Measurements from ENCODE around the gene OXNAD1. TPM values are rescaled to one million over a fixed set of nuclear protein-coding genes. Genes with fewer than 3 reads are reported as not detected.

OXNAD1 gene
- total RNA-seq, 2 experiments from 2014 or later: 76.8 to 77.1 TPM

- peaks cover 74% of the 10 kb centered on the region for H3K36me3 Mint-ChIP-seq
- POLR2A ChIA-PET: no interaction called here
- no peak overlapping the region for H3K4me3 Mint-ChIP-seq
- no peaks in the 10 kb centered on the region for H3K27me3 Mint-ChIP-seq
- ATAC-seq (ENCODE audit: low read depth): no peak
- peak overlapping the region; percentile 67 for H3K27ac Mint-ChIP-seq
- no peak for DNase-seq
- peaks cover 4% of the 10 kb centered on the region for H3K9me3 Mint-ChIP-seq
- H3K4me1 Mint-ChIP-seq: peaks cover 15% of the 10 kb centered on the region
Measured at GRCh38 chr3:16331319-16331883, 66.4 kb downstream of the OXNAD1 start.

GRCh38 chr3:16332904-16333426 is 68.0 kb downstream of the OXNAD1 start:
- peaks cover 4% of the 10 kb centered on the region for H3K9me3 Mint-ChIP-seq
- H3K27me3 Mint-ChIP-seq: no peaks in the 10 kb centered on the region
- POLR2A ChIA-PET: interaction anchor here (1.2 kb wide), 1 partner anchor 44 kb away, joined by 3 read pairs; no protein-coding TSS in a partner anchor
- peaks cover 72% of the 10 kb centered on the region for H3K36me3 Mint-ChIP-seq
- H3K4me1 Mint-ChIP-seq: peaks cover 21% of the 10 kb centered on the region
- no peak for DNase-seq
- peak overlapping the region; percentile 47 for H3K27ac Mint-ChIP-seq
- no peak overlapping the region for H3K4me3 Mint-ChIP-seq
- ATAC-seq (ENCODE audit: low read depth): no peak

GRCh38 chr3:16334909-16335308 is 69.9 kb downstream of the OXNAD1 start:
- Mint-ChIP-seq H3K36me3 (peaks cover 67% of the 10 kb centered on the region), H3K27me3 (no peaks in the 10 kb centered on the region)

GRCh38 chr3:16335333-16335732 is 70.3 kb downstream of the OXNAD1 start:
- no peak for DNase-seq

More at GRCh38 chr3:16334909-16335308, 69.9 kb downstream of the OXNAD1 start:
- ATAC-seq (ENCODE audit: low read depth) (no peak), DNase-seq (no peak)
- H3K4me1 Mint-ChIP-seq: peaks cover 39% of the 10 kb centered on the region
- POLR2A ChIA-PET: interaction anchor here (0.7 to 1.0 kb wide), 3 partner anchors 30 to 245 kb away, joined by 3 to 4 read pairs (median 3); no protein-coding TSS in a partner anchor
- H3K9me3 Mint-ChIP-seq: peaks cover 4% of the 10 kb centered on the region
- no peak overlapping the region for H3K4me3 Mint-ChIP-seq
- H3K27ac Mint-ChIP-seq: peak overlapping the region; percentile 80

DNA sequence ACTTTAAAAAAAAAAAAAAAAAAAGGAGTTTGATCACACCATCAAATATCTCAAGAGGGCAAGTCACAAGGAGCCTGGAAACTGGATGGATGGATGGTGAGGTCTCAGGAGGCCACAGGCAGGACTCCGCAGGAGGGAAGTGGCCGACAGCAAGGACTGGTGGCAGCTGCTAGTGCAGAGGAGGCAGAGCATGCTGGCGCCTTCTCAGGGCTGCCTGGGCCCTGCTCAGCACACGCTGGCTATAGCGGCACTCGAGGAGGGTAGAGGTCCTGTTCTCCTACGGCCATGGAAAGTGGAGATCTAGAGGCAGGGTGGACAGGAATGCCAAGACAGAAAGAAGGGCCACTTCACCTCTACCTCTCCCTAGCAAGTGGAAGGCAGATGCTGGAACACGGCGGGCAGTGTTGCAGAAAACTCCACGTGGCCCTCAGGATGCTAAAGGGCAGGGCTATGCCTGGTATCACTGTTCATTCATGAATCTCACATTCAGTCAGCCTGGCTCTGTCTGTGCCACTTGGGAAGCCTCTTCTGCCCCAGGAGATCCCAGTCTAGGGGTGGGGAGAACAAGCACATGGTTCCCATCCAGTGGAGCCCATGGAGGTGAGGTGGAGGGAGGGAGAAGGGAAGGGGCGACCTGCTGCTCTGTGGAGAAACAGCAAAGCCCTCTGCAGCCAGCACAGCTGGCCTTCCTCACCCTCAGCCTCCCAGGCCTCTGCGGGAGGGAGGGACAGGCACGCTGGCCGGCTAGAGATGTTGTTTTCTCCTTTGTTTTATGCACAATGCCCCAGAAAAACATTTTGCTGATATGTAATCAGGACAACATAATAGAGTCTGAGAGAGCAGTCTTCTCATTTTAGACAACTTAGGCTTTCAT is 71.0 kb downstream of the OXNAD1 start:
- ATAC-seq (ENCODE audit: low read depth) (no peak), DNase-seq (no peak)
- Mint-ChIP-seq H3K4me1 (peaks cover 45% of the 10 kb centered on the region), H3K27ac (peak overlapping the region; percentile 80), H3K4me3 (no peak overlapping the region), H3K9me3 (peaks cover 4% of the 10 kb centered on the region), H3K36me3 (peaks cover 64% of the 10 kb centered on the region), H3K27me3 (no peaks in the 10 kb centered on the region)
- POLR2A ChIA-PET: interaction anchor here (0.6 to 2.0 kb wide), 6 partner anchors 26 to 1685 kb away, joined by 3 to 4 read pairs (median 3); no protein-coding TSS in a partner anchor

More at GRCh38 chr3:16335333-16335732, 70.3 kb downstream of the OXNAD1 start:
- no peak overlapping the region for H3K4me3 Mint-ChIP-seq
- H3K27ac Mint-ChIP-seq: peak overlapping the region; percentile 80
- no peak for ATAC-seq (ENCODE audit: low read depth)
- H3K9me3 Mint-ChIP-seq: peaks cover 4% of the 10 kb centered on the region
- POLR2A ChIA-PET: interaction anchor here (0.7 to 1.0 kb wide), 3 partner anchors 31 to 246 kb away, joined by 3 to 4 read pairs (median 3); no protein-coding TSS in a partner anchor
- H3K36me3 Mint-ChIP-seq: peaks cover 67% of the 10 kb centered on the region
- no peaks in the 10 kb centered on the region for H3K27me3 Mint-ChIP-seq
- H3K4me1 Mint-ChIP-seq: peaks cover 42% of the 10 kb centered on the region

DNA sequence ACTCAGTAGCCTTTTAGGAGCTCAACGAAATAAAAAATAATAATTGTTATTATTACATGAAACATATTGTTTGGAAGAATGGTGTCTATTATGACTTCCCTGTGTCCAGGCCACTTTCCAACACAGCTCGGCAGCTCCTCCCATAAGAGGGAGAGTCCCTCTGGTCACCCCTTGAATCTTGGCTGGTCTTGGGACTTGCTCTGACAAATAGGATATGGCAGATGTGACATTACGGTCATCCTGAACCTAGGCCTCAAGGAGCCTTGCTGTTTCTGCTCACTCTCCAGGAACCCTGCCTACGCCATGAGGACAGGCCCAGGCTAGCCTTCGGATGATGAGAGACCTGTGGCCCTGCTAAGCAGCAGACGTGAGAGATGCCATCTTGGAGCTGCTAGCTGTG is 71.8 kb downstream of the OXNAD1 start:
- POLR2A ChIA-PET: interaction anchor here (0.6 to 2.0 kb wide), 6 partner anchors 26 to 1686 kb away, joined by 3 to 5 read pairs (median 4); no protein-coding TSS in a partner anchor
- H3K36me3 Mint-ChIP-seq: peaks cover 56% of the 10 kb centered on the region
- peak overlapping the region; percentile 92 for H3K27ac Mint-ChIP-seq
- H3K9me3 Mint-ChIP-seq: no peaks in the 10 kb centered on the region
- no peak overlapping the region for H3K4me3 Mint-ChIP-seq
- H3K27me3 Mint-ChIP-seq: no peaks in the 10 kb centered on the region
- ATAC-seq (ENCODE audit: low read depth) (no peak), DNase-seq (no peak)
- peaks cover 45% of the 10 kb centered on the region for H3K4me1 Mint-ChIP-seq

GRCh38 chr3:16337856-16338540 is 73.0 kb downstream of the OXNAD1 start:
- peak overlapping the region; percentile 92 for H3K27ac Mint-ChIP-seq
- DNase-seq (peak; percentile 69), ATAC-seq (ENCODE audit: low read depth) (peak; percentile 89)
- POLR2A ChIA-PET: interaction anchor here (0.7 to 2.0 kb wide), 16 partner anchors 13 to 174 kb away, joined by 3 to 6 read pairs (median 4); partner anchors contain the start of genes DPH3 and OXNAD1
- peaks cover 41% of the 10 kb centered on the region for H3K4me1 Mint-ChIP-seq
- H3K4me3 Mint-ChIP-seq: peak overlapping the region; percentile 73
- H3K36me3 Mint-ChIP-seq: peaks cover 45% of the 10 kb centered on the region
- no peaks in the 10 kb centered on the region for H3K9me3 Mint-ChIP-seq
- no peaks in the 10 kb centered on the region for H3K27me3 Mint-ChIP-seq

DNA sequence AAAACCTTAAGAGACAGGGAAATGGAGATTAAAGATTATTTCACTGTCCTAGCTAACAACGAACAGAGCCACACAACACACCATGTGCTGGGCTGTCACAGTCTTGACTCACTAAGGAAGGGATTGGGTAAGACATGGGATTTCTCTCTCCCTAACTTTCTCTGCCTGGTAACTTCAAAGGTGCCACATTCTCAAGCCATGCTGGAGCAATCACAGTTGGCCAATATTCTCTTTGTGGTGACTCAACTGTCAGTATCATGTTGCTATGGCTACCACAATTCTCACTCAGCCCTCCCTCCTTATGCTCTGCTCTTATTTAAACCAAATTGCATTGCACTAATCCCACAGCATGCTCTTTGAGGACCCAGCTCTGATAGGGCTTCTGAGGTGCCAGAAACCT is 74.0 kb downstream of the OXNAD1 start:
- Mint-ChIP-seq H3K36me3 (peaks cover 51% of the 10 kb centered on the region), H3K27me3 (no peaks in the 10 kb centered on the region), H3K4me1 (peaks cover 49% of the 10 kb centered on the region), H3K27ac (peak overlapping the region; percentile 92), H3K9me3 (no peaks in the 10 kb centered on the region), H3K4me3 (no peak overlapping the region)
- DNase-seq (no peak), ATAC-seq (ENCODE audit: low read depth) (peak; percentile 16)
- POLR2A ChIA-PET: interaction anchor here (0.6 to 1.6 kb wide), 11 partner anchors 14 to 173 kb away, joined by 3 to 6 read pairs (median 4); partner anchors contain the start of genes DPH3 and OXNAD1

- Mint-ChIP-seq H3K4me3 (no peak overlapping the region), H3K36me3 (peaks cover 62% of the 10 kb centered on the region), H3K9me3 (no peaks in the 10 kb centered on the region), H3K4me1 (peaks cover 45% of the 10 kb centered on the region), H3K27ac (peak overlapping the region; percentile 63), H3K27me3 (no peaks in the 10 kb centered on the region)
- no peak for ATAC-seq (ENCODE audit: low read depth)
- POLR2A ChIA-PET: no interaction called here
- DNase-seq: no peak
Measured at GRCh38 chr3:16343101-16343500, 78.1 kb downstream of the OXNAD1 start.

DNA sequence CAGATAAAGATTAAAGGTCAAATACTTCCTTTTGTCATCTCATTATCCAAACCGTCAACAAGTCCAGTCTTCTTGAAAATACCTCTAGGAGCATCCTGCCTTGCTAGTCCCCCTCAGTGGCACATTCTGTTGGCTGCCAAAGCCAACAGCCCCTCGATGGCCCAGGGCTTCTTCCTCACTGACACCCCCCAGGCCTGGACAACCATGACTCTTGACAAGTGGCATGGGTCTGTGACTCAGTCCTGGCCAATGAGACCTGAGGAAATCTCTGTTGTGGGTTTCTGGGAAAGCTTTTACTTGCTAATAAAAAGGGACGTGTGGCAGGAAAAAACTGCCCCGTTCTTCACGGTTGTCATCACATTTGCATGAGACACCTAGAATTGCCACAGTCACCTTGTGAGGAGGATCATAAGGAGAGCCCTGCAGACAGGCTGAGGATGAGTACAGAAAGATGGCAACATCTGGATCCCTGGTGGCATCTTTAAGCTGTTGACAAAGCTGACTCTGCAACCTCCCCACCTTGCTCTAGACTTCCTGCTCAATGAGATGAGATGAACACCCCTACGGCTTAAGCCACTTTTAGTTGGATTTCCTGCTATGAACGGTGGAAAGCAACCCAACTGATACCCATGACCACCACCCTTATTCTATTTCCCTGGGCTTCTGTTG is 81.5 kb downstream of the OXNAD1 start:
- H3K27ac Mint-ChIP-seq: peak overlapping the region; percentile 53
- H3K9me3 Mint-ChIP-seq: no peaks in the 10 kb centered on the region
- no peaks in the 10 kb centered on the region for H3K27me3 Mint-ChIP-seq
- H3K36me3 Mint-ChIP-seq: peaks cover 68% of the 10 kb centered on the region
- POLR2A ChIA-PET: no interaction called here
- peaks cover 26% of the 10 kb centered on the region for H3K4me1 Mint-ChIP-seq
- H3K4me3 Mint-ChIP-seq: no peak overlapping the region
- DNase-seq (no peak), ATAC-seq (ENCODE audit: low read depth) (peak; percentile 29)

DNA sequence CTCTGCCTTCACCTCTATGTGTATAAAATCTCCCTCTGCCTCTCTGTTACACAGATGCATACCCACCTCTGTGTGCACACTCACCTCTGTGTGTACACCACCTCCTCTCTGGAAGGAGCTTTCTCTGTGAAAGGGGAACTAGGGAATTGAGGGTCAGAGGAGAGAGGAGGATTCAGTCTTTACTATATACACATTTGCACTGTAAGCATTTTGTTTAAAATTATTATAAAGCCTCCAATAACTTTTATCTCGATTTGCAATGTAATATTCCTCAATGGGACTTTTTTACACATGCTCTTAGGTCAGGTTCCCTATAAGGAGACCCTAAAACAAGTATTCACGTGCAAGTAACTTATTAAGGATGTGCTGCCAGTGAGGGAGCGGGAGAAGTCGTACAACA is 82.5 kb downstream of the OXNAD1 start:
- Mint-ChIP-seq H3K4me3 (no peak overlapping the region), H3K36me3 (peaks cover 69% of the 10 kb centered on the region)
- POLR2A ChIA-PET: no interaction called here

GRCh38 chr3:16349986-16350596 is 85.1 kb downstream of the OXNAD1 start:
- Mint-ChIP-seq H3K27me3 (no peaks in the 10 kb centered on the region), H3K27ac (no peak overlapping the region), H3K4me1 (peaks cover 23% of the 10 kb centered on the region), H3K36me3 (peaks cover 59% of the 10 kb centered on the region), H3K4me3 (no peak overlapping the region), H3K9me3 (no peaks in the 10 kb centered on the region)
- POLR2A ChIA-PET: no interaction called here
- DNase-seq (no peak), ATAC-seq (ENCODE audit: low read depth) (no peak)

More for the DNA sequence above, 82.5 kb downstream of the OXNAD1 start:
- no peaks in the 10 kb centered on the region for H3K27me3 Mint-ChIP-seq
- no peak overlapping the region for H3K27ac Mint-ChIP-seq
- H3K9me3 Mint-ChIP-seq: no peaks in the 10 kb centered on the region
- peaks cover 26% of the 10 kb centered on the region for H3K4me1 Mint-ChIP-seq
- ATAC-seq (ENCODE audit: low read depth) (no peak), DNase-seq (no peak)
